OCI-LY3 (cell line): ENCODE results near the gene MFSD6.
"Not testable (repeated sequence)": the region's sequence is repeated elsewhere in the genome, so short reads cannot be mapped to it uniquely, and the experiment has no call there.

ENCODE experiments used
- H2AFZ ChIP-seq: fragments of 200-600, 300-600 bp; shearing (Covaris generic); 2 replicates; pipeline ENCODE4 v1.6.0; 2014; ENCODE audit warnings: antibody characterized with exemption, low read depth, low read length
- H3K27ac ChIP-seq: fragments of 200-600, 300-600 bp; sonication (generic); 2 replicates; pipeline ENCODE4 v1.5.1; 2014; ENCODE audit warnings: mild to moderate bottlenecking, low read length, moderate library complexity, mixed read lengths
- H3K27me3 ChIP-seq: fragments of 200-600, 300-600 bp; sonication (generic); 2 replicates; pipeline ENCODE4 v1.6.1; 2014; ENCODE audit warnings: low read depth, low read length, mixed read lengths
- H3K36me3 ChIP-seq: fragments of 200-600, 300-600 bp; sonication (generic); replicated peaks from 2 replicates; pipeline ENCODE3; 2014; ENCODE audit warnings: low read depth, low read length, mixed read lengths
- H3K4me1 ChIP-seq: fragments of 300-600, 200-600 bp; sonication (generic); 2 replicates; pipeline ENCODE4 v1.6.1; 2014; ENCODE audit warnings: low read length, mixed read lengths
- H3K4me2 ChIP-seq: fragments of 200-600, 300-600 bp; sonication (generic); 2 replicates; pipeline ENCODE4 v1.6.1; 2014; ENCODE audit warnings: low read length, mixed read lengths
- H3K4me3 ChIP-seq: fragments of 300-600, 200-600 bp; sonication (generic); 2 replicates; pipeline ENCODE4 v1.5.1; 2014; ENCODE audit warnings: antibody characterized with exemption, mild to moderate bottlenecking, low read length, moderate library complexity
- H3K79me2 ChIP-seq: fragments of 300-600, 200-600 bp; shearing (Covaris generic); 2 replicates; pipeline ENCODE4 v1.6.1; 2014; ENCODE audit warnings: mild to moderate bottlenecking, low read length, mixed read lengths
- H3K9ac ChIP-seq: fragments of 300-600, 200-600 bp; shearing (Covaris generic); 2 replicates; pipeline ENCODE4 v1.6.0; 2014; ENCODE audit warnings: mild to moderate bottlenecking, low read length, moderate library complexity
- H3K9me3 ChIP-seq: fragments of 200-600, 300-600 bp; shearing (Covaris generic); 2 replicates; pipeline ENCODE4 v1.6.1; 2014; ENCODE audit warnings: low read length, mixed read lengths; ENCODE audit not compliant: insufficient read depth
- H4K20me1 ChIP-seq: fragments of 200-600, 300-600 bp; sonication (generic); 2 replicates; pipeline ENCODE4 v1.6.1; 2016; ENCODE audit warnings: low read length, mixed read lengths; ENCODE audit not compliant: insufficient read depth
- EZH2phosphoT487 ChIP-seq: fragments of 200-600 bp; shearing (Covaris generic); IDR thresholded peaks from 2 replicates; pipeline ENCODE4 v1.6.1; 2018; ENCODE audit warnings: antibody characterized with exemption, mixed run types, low read depth
- TF ChIP-seq, protein P1 (sequence below): fragments of 200-600, 300-600 bp; sonication (generic); IDR thresholded peaks from 2 replicates; pipeline ENCODE4 v1.5.1; 2014; ENCODE audit warnings: antibody characterized with exemption, low read length, low read depth

The MFSD6 gene

GRCh38 chr2:190407662-190408537, at the start of gene MFSD6:
Gene MFSD6, plus strand, starts transcription at chr2:190408355. Its CDS starts 27,675 bp downstream, at chr2:190436030.
- Histone ChIP-seq H2AFZ (peak within 1 kb of the TSS; percentile 94), H3K27ac (peak within 1 kb of the TSS; percentile 21; the same call in 1 of the 2 replicates), H3K27me3 (no peaks in the 10 kb centered on the region), H3K4me2 (peak within 1 kb of the TSS; percentile 92), H3K9ac (peak within 1 kb of the TSS; percentile 81), H3K79me2 (peaks cover 3% of the 10 kb centered on the region), H3K36me3 (no peaks in the 10 kb centered on the region), H3K4me3 (peak within 1 kb of the TSS; percentile 87), H4K20me1 (no peaks in the 10 kb centered on the region), H3K9me3 (no peaks in the 10 kb centered on the region), H3K4me1 (peaks cover 19% of the 10 kb centered on the region)
- no peak for TF ChIP-seq EZH2phosphoT487
- TF ChIP-seq, protein P1, sequence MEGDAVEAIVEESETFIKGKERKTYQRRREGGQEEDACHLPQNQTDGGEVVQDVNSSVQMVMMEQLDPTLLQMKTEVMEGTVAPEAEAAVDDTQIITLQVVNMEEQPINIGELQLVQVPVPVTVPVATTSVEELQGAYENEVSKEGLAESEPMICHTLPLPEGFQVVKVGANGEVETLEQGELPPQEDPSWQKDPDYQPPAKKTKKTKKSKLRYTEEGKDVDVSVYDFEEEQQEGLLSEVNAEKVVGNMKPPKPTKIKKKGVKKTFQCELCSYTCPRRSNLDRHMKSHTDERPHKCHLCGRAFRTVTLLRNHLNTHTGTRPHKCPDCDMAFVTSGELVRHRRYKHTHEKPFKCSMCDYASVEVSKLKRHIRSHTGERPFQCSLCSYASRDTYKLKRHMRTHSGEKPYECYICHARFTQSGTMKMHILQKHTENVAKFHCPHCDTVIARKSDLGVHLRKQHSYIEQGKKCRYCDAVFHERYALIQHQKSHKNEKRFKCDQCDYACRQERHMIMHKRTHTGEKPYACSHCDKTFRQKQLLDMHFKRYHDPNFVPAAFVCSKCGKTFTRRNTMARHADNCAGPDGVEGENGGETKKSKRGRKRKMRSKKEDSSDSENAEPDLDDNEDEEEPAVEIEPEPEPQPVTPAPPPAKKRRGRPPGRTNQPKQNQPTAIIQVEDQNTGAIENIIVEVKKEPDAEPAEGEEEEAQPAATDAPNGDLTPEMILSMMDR = no peak

DNA sequence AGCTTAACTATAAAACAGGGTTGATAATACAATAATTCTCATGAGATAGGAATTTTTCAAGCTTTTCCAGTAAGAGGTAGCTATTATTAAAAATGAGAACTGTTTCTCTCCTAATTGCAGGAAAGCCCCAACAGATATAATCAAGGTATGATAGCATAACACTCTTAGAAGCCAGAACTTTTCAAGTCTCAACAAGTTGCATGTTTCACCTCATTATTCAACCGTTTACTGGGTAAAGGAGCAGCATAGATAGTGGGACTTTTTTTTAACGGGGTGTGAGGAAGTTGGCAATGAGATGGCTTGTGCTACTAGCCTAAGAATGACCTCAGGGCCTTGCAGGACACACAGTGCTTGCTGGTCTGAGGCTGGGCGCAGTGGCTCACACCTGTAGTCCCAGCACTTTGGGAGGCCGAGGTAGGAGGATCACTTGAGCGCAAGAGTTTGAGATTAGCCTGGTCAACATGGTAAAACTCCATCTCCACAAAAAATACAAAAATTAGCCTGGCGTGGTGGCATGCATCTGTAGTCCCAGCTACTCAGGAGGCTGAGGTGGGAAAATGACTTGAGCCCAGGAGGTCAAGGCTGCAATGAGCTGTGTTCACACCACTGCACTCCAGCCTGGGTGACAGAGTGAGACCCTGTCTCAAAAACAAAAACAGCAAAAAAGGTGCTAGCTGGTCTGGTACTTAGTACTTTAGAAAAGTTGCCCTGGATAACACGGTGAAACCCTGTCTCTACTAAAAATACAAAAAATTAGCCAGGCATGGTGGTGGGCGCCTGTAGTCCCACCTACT, 49.3 kb upstream of the MFSD6 start:
- H3K4me2 ChIP-seq, H3K79me2 ChIP-seq, H3K9ac ChIP-seq, H3K27me3 ChIP-seq, H2AFZ ChIP-seq, H3K4me3 ChIP-seq, H3K27ac ChIP-seq, H4K20me1 ChIP-seq, H3K36me3 ChIP-seq, H3K9me3 ChIP-seq: not testable (repeated sequence)
- peaks cover 10% of the 10 kb centered on the region for H3K4me1 ChIP-seq

- no peaks in the 10 kb centered on the region for H4K20me1 ChIP-seq
- H3K27me3 ChIP-seq = no peaks in the 10 kb centered on the region
- H2AFZ ChIP-seq = peak overlapping the region; percentile 98; the same call in 1 of the 2 replicates
- H3K9me3 ChIP-seq = no peaks in the 10 kb centered on the region
- no peak overlapping the region for H3K27ac ChIP-seq
- no peak overlapping the region for H3K4me3 ChIP-seq
- TF ChIP-seq EZH2phosphoT487 = no peak
- TF ChIP-seq, protein P1 = no peak
- H3K36me3 ChIP-seq = no peaks in the 10 kb centered on the region
- H3K4me2 ChIP-seq = peak overlapping the region; percentile 79
- no peaks in the 10 kb centered on the region for H3K79me2 ChIP-seq
- no peak overlapping the region for H3K9ac ChIP-seq
- peaks cover 10% of the 10 kb centered on the region for H3K4me1 ChIP-seq
Measured at GRCh38 chr2:190360561-190360960, 47.6 kb upstream of the MFSD6 start.

DNA sequence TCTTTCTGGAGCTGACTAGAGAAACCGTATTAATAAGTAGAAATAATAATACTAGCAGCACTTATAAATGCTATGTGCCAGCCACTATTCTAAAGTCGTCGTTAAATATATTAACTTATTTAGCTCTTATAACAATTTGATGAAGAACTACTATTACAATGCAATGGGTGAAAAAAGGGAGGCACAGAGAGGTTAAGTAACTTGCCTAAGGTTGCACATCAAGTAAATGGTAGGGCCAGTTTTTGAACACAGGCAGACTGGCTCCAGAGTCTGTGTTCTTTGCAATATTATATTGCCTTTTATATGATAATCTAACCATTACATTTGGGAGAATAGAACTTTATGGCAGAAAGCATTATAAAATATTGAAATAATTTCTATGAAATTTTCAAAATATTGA, 47.2 kb upstream of the MFSD6 start:
- H3K36me3 ChIP-seq = no peaks in the 10 kb centered on the region
- H4K20me1 ChIP-seq = no peaks in the 10 kb centered on the region
- no peaks in the 10 kb centered on the region for H3K79me2 ChIP-seq
- TF ChIP-seq, protein P1 = no peak
- TF ChIP-seq EZH2phosphoT487 = no peak
- H3K27me3 ChIP-seq = no peaks in the 10 kb centered on the region
- no peaks in the 10 kb centered on the region for H3K9me3 ChIP-seq
- H3K27ac ChIP-seq = no peak overlapping the region
- H3K9ac ChIP-seq = no peak overlapping the region
- no peak overlapping the region for H3K4me2 ChIP-seq
- H3K4me3 ChIP-seq = no peak overlapping the region
- H3K4me1 ChIP-seq = peaks cover 10% of the 10 kb centered on the region
- no peak overlapping the region for H2AFZ ChIP-seq
